Measurements from ENCODE around the gene POLDIP2. TPM values are rescaled to one million over a fixed set of nuclear protein-coding genes. Genes with fewer than 3 reads are reported as not detected.

Gene POLDIP2
- total RNA-seq, result 100 to 1,000 TPM; 154 to 204 (median 175) TPM
- 100 to 1,000 TPM in 2 of 3 donors, 10 to 100 TPM in 1; 74.2 to 201 (median 111) TPM for polyA plus RNA-seq
- long read RNA-seq, donor 1, transcript POLDIP2-201 (11 exons, 2,121 nt), result major isoform, 44 of 50 reads
- long read RNA-seq, donor 1, partial matches to known transcripts, result 0 of 50 reads
- long read RNA-seq, donor 1, other reads (novel, unspliced or antisense), result 6 of 50 reads
- long read RNA-seq, donor 2, transcript POLDIP2-201 (11 exons, 2,121 nt), result major isoform, 34 of 34 reads
- long read RNA-seq, donor 2, partial matches to known transcripts, result 0 of 34 reads
- long read RNA-seq, donor 2, other reads (novel, unspliced or antisense), result 0 of 34 reads
- long read RNA-seq, donor 3, transcript POLDIP2-201 (11 exons, 2,121 nt), result major isoform, 41 of 41 reads
- long read RNA-seq, donor 3, partial matches to known transcripts, result 0 of 41 reads
- long read RNA-seq, donor 3, other reads (novel, unspliced or antisense), result 0 of 41 reads
- long read RNA-seq, donor 4, transcript POLDIP2-201 (11 exons, 2,121 nt), result major isoform, 179 of 218 reads
- long read RNA-seq, donor 4, partial matches to known transcripts, result 24 of 218 reads
- long read RNA-seq, donor 4, other reads (novel, unspliced or antisense), result 15 of 218 reads
- long read RNA-seq, donor 5, transcript POLDIP2-201 (11 exons, 2,121 nt), result major isoform, 644 of 704 reads
- long read RNA-seq, donor 5, partial matches to known transcripts, result 18 of 704 reads
- long read RNA-seq, donor 5, other reads (novel, unspliced or antisense), result 42 of 704 reads
- long read RNA-seq, donor 6, transcript POLDIP2-201 (11 exons, 2,121 nt), result major isoform, 64 of 84 reads
- long read RNA-seq, donor 6, partial matches to known transcripts, result 9 of 84 reads
- long read RNA-seq, donor 6, other reads (novel, unspliced or antisense), result 11 of 84 reads
- long read RNA-seq, donor 7, transcript POLDIP2-201 (11 exons, 2,121 nt), result major isoform, 21 of 21 reads
- long read RNA-seq, donor 7, partial matches to known transcripts, result 0 of 21 reads
- long read RNA-seq, donor 7, other reads (novel, unspliced or antisense), result 0 of 21 reads
- long read RNA-seq, donor 8, transcript POLDIP2-201 (11 exons, 2,121 nt), result major isoform, 61 of 67 reads
- long read RNA-seq, donor 8, partial matches to known transcripts, result 6 of 67 reads
- long read RNA-seq, donor 8, other reads (novel, unspliced or antisense), result 0 of 67 reads
- long read RNA-seq, donor 9, transcript POLDIP2-201 (11 exons, 2,121 nt), result major isoform, 27 of 27 reads
- long read RNA-seq, donor 9, partial matches to known transcripts, result 0 of 27 reads
- long read RNA-seq, donor 9, other reads (novel, unspliced or antisense), result 0 of 27 reads
- long read RNA-seq, donor 10, transcript POLDIP2-201 (11 exons, 2,121 nt), result major isoform, 21 of 21 reads
- long read RNA-seq, donor 10, partial matches to known transcripts, result 0 of 21 reads
- long read RNA-seq, donor 10, other reads (novel, unspliced or antisense), result 0 of 21 reads

GRCh38 chr17:28357061-28357900 is at the start of gene POLDIP2:
Gene POLDIP2, minus strand, starts transcription at chr17:28357527. Its CDS starts 79 bp downstream, at chr17:28357448.
- Histone ChIP-seq H3K4me1 (replicated peaks in 1 of 2) (peaks cover 16 to 21% of the 10 kb centered on the region in 2 donors), H3K9me3 (replicated peaks in 1 of 3) (no peaks in the 10 kb centered on the region), H3K27me3 (no peaks in the 10 kb centered on the region), H3K4me3 (peak within 1 kb of the TSS; percentile 53 to 97 (median 89)), H3K36me3 (replicated peaks in 1 of 2) (peaks cover 0 to 67% of the 10 kb centered on the region in 2 donors), H3K27ac (peak within 1 kb of the TSS; percentile 58 to 97 (median 88))
- 0 to 1% (median 0%) methylated on average over 3 to 80 of the region's 80 CpGs for WGBS, 4 donors
- TF ChIP-seq, protein P1, sequence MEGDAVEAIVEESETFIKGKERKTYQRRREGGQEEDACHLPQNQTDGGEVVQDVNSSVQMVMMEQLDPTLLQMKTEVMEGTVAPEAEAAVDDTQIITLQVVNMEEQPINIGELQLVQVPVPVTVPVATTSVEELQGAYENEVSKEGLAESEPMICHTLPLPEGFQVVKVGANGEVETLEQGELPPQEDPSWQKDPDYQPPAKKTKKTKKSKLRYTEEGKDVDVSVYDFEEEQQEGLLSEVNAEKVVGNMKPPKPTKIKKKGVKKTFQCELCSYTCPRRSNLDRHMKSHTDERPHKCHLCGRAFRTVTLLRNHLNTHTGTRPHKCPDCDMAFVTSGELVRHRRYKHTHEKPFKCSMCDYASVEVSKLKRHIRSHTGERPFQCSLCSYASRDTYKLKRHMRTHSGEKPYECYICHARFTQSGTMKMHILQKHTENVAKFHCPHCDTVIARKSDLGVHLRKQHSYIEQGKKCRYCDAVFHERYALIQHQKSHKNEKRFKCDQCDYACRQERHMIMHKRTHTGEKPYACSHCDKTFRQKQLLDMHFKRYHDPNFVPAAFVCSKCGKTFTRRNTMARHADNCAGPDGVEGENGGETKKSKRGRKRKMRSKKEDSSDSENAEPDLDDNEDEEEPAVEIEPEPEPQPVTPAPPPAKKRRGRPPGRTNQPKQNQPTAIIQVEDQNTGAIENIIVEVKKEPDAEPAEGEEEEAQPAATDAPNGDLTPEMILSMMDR (IDR thresholded peaks at IDR 0.05), result no peak
- TF ChIP-seq POLR2A (IDR thresholded peaks at IDR 0.05), result peak; percentile 94 to 95
- peak; percentile 95 to 97 (median 96) for DNase-seq
- intact Hi-C loops (cut with DNase I), result no loop called here

- Histone ChIP-seq H3K4me1 (replicated peaks in 1 of 2) (peaks cover 19 to 37% of the 10 kb centered on the region in 2 donors), H3K27me3 (no peaks in the 10 kb centered on the region), H3K9me3 (replicated peaks in 1 of 3) (no peaks in the 10 kb centered on the region), H3K4me3 (peak overlapping the region in 2 of 4 donors; percentile 70 to 85), H3K36me3 (replicated peaks in 1 of 2) (peaks cover 0 to 15% of the 10 kb centered on the region in 2 donors), H3K27ac (peak overlapping the region in 3 of 5 donors; percentile 62 to 84 (median 82))
- intact Hi-C loops (cut with DNase I), result loop anchor here in 1 of 2 donors (10.0 kb wide), 1 partner anchor 58 kb away; no protein-coding TSS in a partner anchor
- peak in 6 of 7 donors; percentile 33 to 64 (median 41) for DNase-seq
- TF ChIP-seq, protein P1 (IDR thresholded peaks at IDR 0.05), result no peak
- no peak for TF ChIP-seq POLR2A (IDR thresholded peaks at IDR 0.05)
- WGBS, 4 donors, result 15 to 29% (median 18%) methylated on average over 2 to 9 of the region's 9 CpGs
These were observed 49.1 kb upstream of the POLDIP2 start for GRCh38 chr17:28406473-28406814.

GRCh38 chr17:28405632-28406472 is 48.5 kb upstream of the POLDIP2 start, which contains the start of gene SLC46A1:
Gene SLC46A1, minus strand, starts transcription at chr17:28406212. Its CDS starts 98 bp downstream, at chr17:28406114.
- intact Hi-C loops (cut with DNase I), result loop anchor here in 1 of 2 donors (10.0 kb wide), 1 partner anchor 59 kb away; no protein-coding TSS in a partner anchor
- Histone ChIP-seq H3K27ac (peak within 1 kb of the TSS in 4 of 5 donors; percentile 57 to 84 (median 72)), H3K27me3 (no peaks in the 10 kb centered on the region), H3K9me3 (replicated peaks in 1 of 3) (no peaks in the 10 kb centered on the region), H3K4me1 (replicated peaks in 1 of 2) (peaks cover 19 to 37% of the 10 kb centered on the region in 2 donors), H3K36me3 (replicated peaks in 1 of 2) (peaks cover 0 to 17% of the 10 kb centered on the region in 2 donors), H3K4me3 (peak within 1 kb of the TSS; percentile 25 to 85 (median 70))
- 0 to 1% (median 0%) methylated on average over 10 to 70 of the region's 70 CpGs for WGBS, 4 donors
- peak; percentile 45 to 76 (median 67) for DNase-seq
- TF ChIP-seq, protein P1 (IDR thresholded peaks at IDR 0.05), result no peak
- TF ChIP-seq POLR2A (IDR thresholded peaks at IDR 0.05), result peak in 1 of 2 donors; percentile 45
